ENCODE data around the gene BATF.

The BATF gene

DNA sequence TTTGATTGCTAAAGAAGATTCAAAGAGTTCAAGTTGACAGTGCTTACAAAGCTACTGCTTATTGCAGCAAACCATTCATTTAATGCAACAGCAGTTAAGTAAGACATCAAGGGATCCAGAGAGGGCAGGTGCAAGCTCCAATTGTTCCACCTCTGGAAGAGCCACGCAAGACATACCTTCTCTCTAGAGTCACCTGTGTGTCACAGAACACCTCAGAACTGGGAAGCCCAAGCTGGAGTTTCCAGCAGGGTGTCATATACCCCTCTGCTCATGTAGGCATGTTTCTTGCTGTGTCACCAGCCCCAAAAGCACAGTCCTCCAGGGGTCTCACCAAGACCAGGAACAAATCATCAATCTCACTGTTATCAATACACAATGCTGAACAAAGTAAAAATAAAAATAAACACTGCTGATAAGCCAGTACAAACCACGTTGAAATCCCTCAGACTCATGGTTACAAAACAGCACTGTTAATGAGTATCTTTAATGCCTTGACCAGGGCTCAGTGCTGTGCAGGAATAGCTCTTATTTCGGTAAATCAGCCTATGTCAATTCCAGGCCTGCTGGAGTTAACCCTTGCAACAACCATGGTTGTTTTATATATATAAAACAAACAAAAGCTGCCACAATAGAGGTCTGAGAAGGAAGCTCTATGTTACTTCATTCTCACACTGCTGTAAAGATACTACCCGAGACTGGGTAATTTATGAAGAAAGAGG is 37.4 kb upstream of the BATF start:
- no peak for DNase-seq (ENCODE audit: low read depth)
- no peak overlapping the region for H3K4me3 ChIP-seq (ENCODE audit: low read depth, low read length)
- no peak for TF ChIP-seq CTCF (IDR thresholded peaks at IDR 0.05; ENCODE audit: control insufficient read depth, extremely low read depth, insufficient read depth)

GRCh38 chr14:75486318-75486717 is 36.0 kb upstream of the BATF start:
- H3K4me3 ChIP-seq (ENCODE audit: low read depth, low read length), result no peak overlapping the region
- DNase-seq (ENCODE audit: low read depth), result no peak
- no peak for TF ChIP-seq CTCF (IDR thresholded peaks at IDR 0.05; ENCODE audit: control insufficient read depth, extremely low read depth, insufficient read depth)

GRCh38 chr14:75487155-75487671 is 35.1 kb upstream of the BATF start:
- no peak overlapping the region for H3K4me3 ChIP-seq (ENCODE audit: low read depth, low read length)
- no peak for DNase-seq (ENCODE audit: low read depth)
- no peak for TF ChIP-seq CTCF (IDR thresholded peaks at IDR 0.05; ENCODE audit: control insufficient read depth, extremely low read depth, insufficient read depth)

DNA sequence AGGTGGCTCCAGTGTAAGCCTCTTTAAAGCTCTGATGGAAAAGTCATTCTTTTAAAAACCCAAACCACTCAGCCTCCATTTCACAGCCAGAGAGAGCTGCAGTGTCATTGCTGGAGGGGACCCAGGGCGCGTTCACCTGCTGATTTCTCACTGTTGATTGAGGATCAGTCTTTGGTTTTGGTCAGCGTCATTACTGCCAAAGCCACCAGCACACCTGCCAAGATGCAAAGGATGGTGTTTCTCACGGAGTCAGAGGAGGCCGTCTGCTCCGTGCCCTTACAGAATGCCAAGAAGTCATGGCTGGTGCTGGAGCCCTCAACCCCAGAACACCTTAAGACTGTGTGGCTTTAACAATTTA is 32.8 kb upstream of the BATF start:
- no peak for DNase-seq (ENCODE audit: low read depth)
- TF ChIP-seq CTCF (IDR thresholded peaks at IDR 0.05; ENCODE audit: control insufficient read depth, extremely low read depth, insufficient read depth), result no peak
- H3K4me3 ChIP-seq (ENCODE audit: low read depth, low read length), result no peak overlapping the region

DNA sequence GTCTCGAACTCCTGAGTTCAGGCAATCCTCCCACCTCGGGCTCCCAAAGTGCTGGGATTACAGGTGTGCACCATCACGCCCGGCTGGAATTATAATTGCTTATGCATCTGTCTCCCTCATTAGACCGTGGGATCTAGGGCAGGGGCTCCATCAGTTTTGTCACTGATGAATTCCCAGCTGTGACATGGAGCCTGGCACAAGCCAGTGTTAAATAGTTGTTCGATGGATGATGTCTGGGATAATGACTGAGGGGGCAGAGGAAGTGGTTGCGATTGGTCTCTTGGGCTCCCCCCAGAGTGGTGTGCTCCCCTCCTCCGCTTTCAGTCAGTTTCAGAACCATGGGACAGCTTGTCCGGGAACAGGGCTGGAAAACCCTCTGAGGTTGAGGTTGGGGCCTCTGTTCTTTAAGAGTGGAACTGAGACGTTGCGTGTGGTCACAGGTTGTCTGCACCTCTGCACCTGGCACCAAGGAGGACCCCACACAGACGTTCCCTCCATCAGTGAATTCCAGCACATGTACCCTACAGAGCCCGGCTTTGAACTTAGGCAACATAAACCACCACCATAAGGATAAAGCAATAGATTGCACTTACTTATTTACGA is 30.8 kb upstream of the BATF start:
- no peak for TF ChIP-seq CTCF (IDR thresholded peaks at IDR 0.05; ENCODE audit: control insufficient read depth, extremely low read depth, insufficient read depth)
- DNase-seq (ENCODE audit: low read depth), result no peak
- no peak overlapping the region for H3K4me3 ChIP-seq (ENCODE audit: low read depth, low read length)

DNA sequence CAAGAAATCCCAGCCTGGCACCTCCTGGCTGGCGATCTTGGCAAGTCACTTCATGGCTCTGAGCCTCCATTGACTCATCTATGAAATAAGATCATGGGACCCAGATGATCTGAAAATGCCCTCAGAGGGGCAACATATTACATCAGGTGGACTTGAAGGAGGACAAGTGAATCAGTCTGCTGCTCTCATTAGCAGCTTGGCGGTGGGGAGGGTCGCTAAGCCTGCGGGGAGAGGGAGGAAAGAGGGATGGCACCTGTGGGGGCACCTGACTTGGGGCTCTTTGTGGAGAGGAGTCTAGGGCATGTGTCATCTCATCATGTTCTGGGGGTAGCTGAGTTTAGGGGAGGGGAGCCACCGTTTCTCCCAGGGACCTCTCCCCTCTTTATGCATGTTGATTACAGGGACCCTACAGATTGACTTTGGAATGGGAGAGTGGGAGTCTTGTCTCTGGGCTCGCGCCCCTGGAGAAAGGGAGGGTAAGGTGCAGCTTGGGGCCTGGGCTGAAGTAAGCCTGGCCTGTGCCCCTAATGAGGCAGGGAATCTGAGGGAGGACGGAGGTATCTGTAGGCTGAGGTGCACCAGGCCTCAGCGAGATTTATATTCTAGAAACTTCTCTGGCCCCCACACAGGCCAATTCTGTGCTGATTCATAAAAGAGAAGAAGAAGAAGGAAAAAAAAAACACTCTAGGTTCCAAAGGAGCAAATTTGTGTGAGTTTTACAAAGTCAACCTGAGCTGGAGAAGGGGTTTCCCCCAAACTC is 29.3 kb upstream of the BATF start:
- no peak for TF ChIP-seq CTCF (IDR thresholded peaks at IDR 0.05; ENCODE audit: control insufficient read depth, extremely low read depth, insufficient read depth)
- DNase-seq (ENCODE audit: low read depth), result no peak
- no peak overlapping the region for H3K4me3 ChIP-seq (ENCODE audit: low read depth, low read length)

All from LNCaP clone FGC (cell line).